Activated effector memory CD4-positive, alpha-beta T cell treated with Interleukin-2 at 50 U/mL for 16 hours (primary cell): ENCODE data around the gene PMEPA1.
A peak's percentile ranks its signal among the peaks of the same experiment; 100 is the strongest.

Experiments used
- DNase-seq: peaks from one replicate; pipeline ENCODE4 v3.0.0-alpha.2; 2020

The PMEPA1 gene

GRCh38 chr20:57709823-57710799 lies at the start of gene PMEPA1:
Gene PMEPA1, minus strand, starts transcription at chr20:57710015. Its CDS starts 433 bp downstream, at chr20:57709582.
- DNase-seq = peak; percentile 89

GRCh38 chr20:57757767-57758166 lies 48.0 kb upstream of the PMEPA1 start:
- no peak for DNase-seq

- no peak for DNase-seq
Observed at GRCh38 chr20:57756921-57757320, 47.1 kb upstream of the PMEPA1 start.

GRCh38 chr20:57756213-57756612 lies 46.4 kb upstream of the PMEPA1 start:
- DNase-seq = no peak

- DNase-seq = no peak
Observed at GRCh38 chr20:57755609-57756008, 45.8 kb upstream of the PMEPA1 start.

GRCh38 chr20:57754190-57754589 lies 44.4 kb upstream of the PMEPA1 start:
- no peak for DNase-seq

GRCh38 chr20:57753332-57754164 lies 43.7 kb upstream of the PMEPA1 start:
- no peak for DNase-seq

GRCh38 chr20:57751411-57751810 lies 41.6 kb upstream of the PMEPA1 start:
- DNase-seq = no peak

GRCh38 chr20:57749869-57750268 lies 40.1 kb upstream of the PMEPA1 start:
- DNase-seq = no peak

GRCh38 chr20:57749131-57749690 lies 39.4 kb upstream of the PMEPA1 start:
- DNase-seq = no peak

- peak; percentile 21 for DNase-seq
Observed at GRCh38 chr20:57748601-57749130, 38.9 kb upstream of the PMEPA1 start.

GRCh38 chr20:57747861-57748481 lies 38.2 kb upstream of the PMEPA1 start:
- DNase-seq = no peak

- DNase-seq = no peak
Observed at GRCh38 chr20:57746832-57747404, 37.1 kb upstream of the PMEPA1 start.

GRCh38 chr20:57746201-57746600 lies 36.4 kb upstream of the PMEPA1 start:
- DNase-seq = no peak

- no peak for DNase-seq
Observed at GRCh38 chr20:57744206-57744605, 34.4 kb upstream of the PMEPA1 start.

- DNase-seq = no peak
Observed at GRCh38 chr20:57743450-57744095, 33.8 kb upstream of the PMEPA1 start.

GRCh38 chr20:57742507-57743181 lies 32.8 kb upstream of the PMEPA1 start:
- DNase-seq = no peak

GRCh38 chr20:57738484-57738883 lies 28.7 kb upstream of the PMEPA1 start:
- DNase-seq = no peak

GRCh38 chr20:57738053-57738452 lies 28.2 kb upstream of the PMEPA1 start:
- DNase-seq = no peak

GRCh38 chr20:57737349-57737748 lies 27.5 kb upstream of the PMEPA1 start:
- DNase-seq = no peak

- no peak for DNase-seq
Observed at GRCh38 chr20:57736738-57737347, 27.0 kb upstream of the PMEPA1 start.
